SK-N-SH (cell line): ENCODE data around the gene CCDC102B. TPM values are rescaled to one million over a fixed set of nuclear protein-coding genes. Genes with fewer than 3 reads are reported as not detected.

Experiments used
- CTCF ChIA-PET: fragments of 300-600, 350-600 bp; formaldehyde crosslinking; extraction: SDS; loops from one replicate; lab custom pipeline; 2021; lab: Yijun Ruan, JAX
- POLR2A ChIA-PET: fragments of 350-600 bp; sonication (Branson Sonifier 250); formaldehyde crosslinking; extraction: SDS; loops from one replicate; lab custom pipeline; 2020; ENCODE audit warnings: antibody characterized with exemption, inconsistent platforms; lab: Yijun Ruan, JAX
- DNase-seq: peaks from one replicate; pipeline ENCODE4 v3.0.0; 2012
- H2AFZ ChIP-seq: fragments of 200-600 bp; sonication (generic); 2 replicates; pipeline ENCODE4 v1.8.1; 2016; ENCODE audit warnings: antibody characterized with exemption, mild to moderate bottlenecking, low read depth
- H3F3A ChIP-seq: fragments of 200-600 bp; sonication (generic); replicated peaks from 2 replicates; pipeline ENCODE3; 2016; ENCODE audit warnings: antibody characterized with exemption, mild to moderate bottlenecking; ENCODE audit not compliant: insufficient read depth
- H3K27ac ChIP-seq, 2 experiments: fragments of 200-500 bp in 1 of 2; fragments of 200-600 bp in 1 of 2; sonication (Bioruptor generic) in 1 of 2; sonication (generic), shearing (Covaris generic) in 1 of 2; 2 replicates each; pipeline versions ENCODE4 v1.5.1 to v1.6.1; 2014 to 2016; ENCODE audit warnings: low read depth in 2 of 2, inconsistent platforms in 1 of 2, low read length in 1 of 2, mild to moderate bottlenecking in 1 of 2, mixed read lengths in 1 of 2
- H3K27me3 ChIP-seq: fragments of 200-600 bp; sonication (generic), shearing (Covaris generic); 2 replicates; pipeline ENCODE4 v1.6.1; 2016; ENCODE audit warnings: mixed run types; ENCODE audit not compliant: insufficient read depth
- H3K36me3 ChIP-seq, 2 experiments: fragments of 200-500 bp in 1 of 2; fragments of 200-600 bp in 1 of 2; sonication (Bioruptor generic) in 1 of 2; sonication (generic) in 1 of 2; replicated peaks in 1 of 2; 2 replicates each; pipeline versions ENCODE3 to v1.5.1; 2014 to 2016; ENCODE audit warnings: low read length in 1 of 2, mild to moderate bottlenecking in 1 of 2; ENCODE audit not compliant: insufficient read depth in 2 of 2, control insufficient read depth in 1 of 2
- H3K4me1 ChIP-seq, 2 experiments: fragments of 200-500 bp in 1 of 2; fragments of 200-600 bp in 1 of 2; sonication (Bioruptor generic) in 1 of 2; sonication (generic), shearing (Covaris generic) in 1 of 2; 2 replicates each; pipeline versions ENCODE4 v1.5.1 to v1.6.1; 2014 to 2016; ENCODE audit warnings: low read depth in 1 of 2, low read length in 1 of 2, mixed run types in 1 of 2; ENCODE audit not compliant: insufficient read depth in 2 of 2, control insufficient read depth in 1 of 2
- H3K4me2 ChIP-seq: fragments of 200-600 bp; sonication (generic), shearing (Covaris generic); 2 replicates; pipeline ENCODE4 v1.6.1; 2017; ENCODE audit warnings: mixed run types
- H3K4me3 ChIP-seq, 2 experiments: fragments of 200-500 bp in 1 of 2; fragments of 200-600 bp in 1 of 2; sonication (Bioruptor generic) in 1 of 2; sonication (generic), shearing (Covaris generic) in 1 of 2; 2 replicates each; pipeline versions ENCODE4 v1.5.1 to v1.8.1; 2014 to 2016; ENCODE audit warnings: low read depth in 2 of 2, inconsistent platforms in 1 of 2, low read length in 1 of 2, mild to moderate bottlenecking in 1 of 2, mixed read lengths in 1 of 2, moderate library complexity in 1 of 2
- H3K79me2 ChIP-seq: fragments of 200-600 bp; sonication (generic); 2 replicates; pipeline ENCODE4 v1.8.1; 2017; ENCODE audit warnings: mild to moderate bottlenecking; ENCODE audit not compliant: insufficient read depth
- H3K9ac ChIP-seq: fragments of 200-600 bp; sonication (generic); 2 replicates; pipeline ENCODE4 v1.6.1; 2017; ENCODE audit warnings: mixed run types
- H3K9me2 ChIP-seq: fragments of 200-600 bp; sonication (generic); 2 replicates; pipeline ENCODE4 v1.6.1; 2017; ENCODE audit warnings: mixed run types
- H3K9me3 ChIP-seq: fragments of 200-600 bp; sonication (generic); 2 replicates; pipeline ENCODE4 v1.6.1; 2017; ENCODE audit warnings: mixed run types, mild to moderate bottlenecking, moderate library complexity
- H4K20me1 ChIP-seq: fragments of 200-600 bp; sonication (generic); 2 replicates; pipeline ENCODE4 v1.6.1; 2017; ENCODE audit warnings: mild to moderate bottlenecking, mixed run types; ENCODE audit not compliant: insufficient read depth
- EP300 ChIP-seq, 2 experiments: IDR thresholded peaks; 2 replicates each; pipeline versions ENCODE4 v1.4.0 to v1.6.1; 2012; ENCODE audit warnings: borderline replicate concordance in 1 of 2, low read depth in 1 of 2, low read length in 1 of 2
- GABPA ChIP-seq: IDR thresholded peaks from 2 replicates; pipeline ENCODE4 v1.4.0; 2012; ENCODE audit warnings: low read depth, mild to moderate bottlenecking
- IRF3 ChIP-seq: fragments of 150-350 bp; IDR thresholded peaks from 2 replicates; pipeline ENCODE4 v1.6.1; 2016; ENCODE audit warnings: mild to moderate bottlenecking, low read depth, low read length
- MXI1 ChIP-seq: IDR thresholded peaks from 2 replicates; pipeline ENCODE4 v1.6.1; 2012; ENCODE audit warnings: mild to moderate bottlenecking, low read depth, low read length, improper control_type of control experiment
- NRF1 ChIP-seq: IDR thresholded peaks from 2 replicates; pipeline ENCODE4 v1.6.1; 2012; ENCODE audit warnings: low read depth, mild to moderate bottlenecking, low read length
- RAD21 ChIP-seq: IDR thresholded peaks from 2 replicates; pipeline ENCODE4 v1.6.1; 2012; ENCODE audit warnings: mild to moderate bottlenecking, low read length
- RCOR1 ChIP-seq: fragments of 150-350 bp; IDR thresholded peaks from 2 replicates; pipeline ENCODE4 v1.6.1; 2017; ENCODE audit warnings: antibody characterized with exemption, low read length
- RXRA ChIP-seq: IDR thresholded peaks from 2 replicates; pipeline ENCODE4 v1.4.0; 2012; ENCODE audit warnings: low read depth, mild to moderate bottlenecking, borderline replicate concordance
- SMC3 ChIP-seq: IDR thresholded peaks from 2 replicates; pipeline ENCODE4 v1.6.1; 2012; ENCODE audit warnings: low read depth, low read length, improper control_type of control experiment
- USF1 ChIP-seq: IDR thresholded peaks from 2 replicates; pipeline ENCODE4 v1.4.0; 2012; ENCODE audit warnings: low read depth, borderline replicate concordance
- USF2 ChIP-seq: fragments of 150-350 bp; IDR thresholded peaks from 2 replicates; pipeline ENCODE4 v1.6.1; 2017; ENCODE audit warnings: antibody characterized with exemption, low read length, low read depth, borderline replicate concordance
- ZBTB33 ChIP-seq: IDR thresholded peaks from 2 replicates; pipeline ENCODE4 v1.4.0; 2012; ENCODE audit warnings: low read depth, borderline replicate concordance
- WGBS: methylation state at CpG from one replicate; pipeline ENCODE4 v1.1.6; 2017; ENCODE audit warnings: low lambda C conversion rate; 5-methylcytosine and 5-hydroxymethylcytosine counted together
- polyA plus RNA-seq, 3 experiments: library from polyadenylated mRNA; depleted of rRNA; stranded (reverse); fragments of >200 nt; gene quantifications; 2 replicates each; pipeline ENCODE4 v1.2.3, GENCODE V29; 2012

CCDC102B gene
- polyA plus RNA-seq, 1 of the 3 experiments (the other 2 are of a cell fraction), result 2.0 TPM

- no peaks in the 10 kb centered on the region for H3K36me3 ChIP-seq
- H4K20me1 ChIP-seq, result no peaks in the 10 kb centered on the region
- WGBS, result 61% methylated on average over 4 of the region's 4 CpGs
- DNase-seq, result no peak
- no peak overlapping the region for H3K9ac ChIP-seq
- no peak overlapping the region for H3K27ac ChIP-seq
- no peaks in the 10 kb centered on the region for H3K9me2 ChIP-seq
- peaks cover 0 to 7% of the 10 kb centered on the region in 2 experiments; a peak in 1 of 4 replicates for H3K4me1 ChIP-seq
- no peaks in the 10 kb centered on the region for H3K9me3 ChIP-seq
- no peak overlapping the region for H2AFZ ChIP-seq
- H3K4me3 ChIP-seq, result no peak overlapping the region
- CTCF ChIA-PET, result interaction anchor here (1.3 to 1.4 kb wide), 2 partner anchors 12 to 30 kb away, joined by 3 read pairs; no protein-coding TSS in a partner anchor
- peaks cover 3% of the 10 kb centered on the region for H3F3A ChIP-seq
- no peaks in the 10 kb centered on the region for H3K79me2 ChIP-seq
- TF ChIP-seq USF1, result no peak
- TF ChIP-seq USF2, result no peak
- no peak for TF ChIP-seq NRF1
- no peak for TF ChIP-seq GABPA
- TF ChIP-seq RXRA, result no peak
- TF ChIP-seq EP300 (IDR thresholded peaks at IDR 0.05; ENCODE audit: borderline replicate concordance in 1 of 2, low read depth in 1 of 2, low read length in 1 of 2), result no peak
- no peaks in the 10 kb centered on the region for H3K27me3 ChIP-seq
- H3K4me2 ChIP-seq, result no peak overlapping the region
- POLR2A ChIA-PET, result no interaction called here
Observed at GRCh38 chr18:68995675-68996074, 197.8 kb downstream of the CCDC102B start.

- 54% methylated on average over 3 of the region's 3 CpGs for WGBS
Observed at GRCh38 chr18:68997845-68998244, 200.0 kb downstream of the CCDC102B start.

More at GRCh38 chr18:68997845-68998244, 200.0 kb downstream of the CCDC102B start:
- CTCF ChIA-PET, result interaction anchor here (1.2 to 1.6 kb wide), 2 partner anchors 10 to 1020 kb away, joined by 4 read pairs; no protein-coding TSS in a partner anchor
- Histone ChIP-seq H3K4me3 (no peak overlapping the region), H3K4me2 (no peak overlapping the region), H4K20me1 (no peaks in the 10 kb centered on the region), H3K9me2 (no peaks in the 10 kb centered on the region), H3K4me1 (peaks cover 0 to 3% of the 10 kb centered on the region in 2 experiments; a peak in 1 of 4 replicates), H3K36me3 (no peaks in the 10 kb centered on the region), H3F3A (no peaks in the 10 kb centered on the region), H3K9me3 (no peaks in the 10 kb centered on the region), H3K27me3 (no peaks in the 10 kb centered on the region), H3K79me2 (no peaks in the 10 kb centered on the region), H3K9ac (no peak overlapping the region), H2AFZ (no peak overlapping the region), H3K27ac (no peak overlapping the region)
- POLR2A ChIA-PET, result no interaction called here
- TF ChIP-seq RCOR1 (no peak), ZBTB33 (no peak), SMC3 (no peak), USF1 (no peak), RXRA (no peak), IRF3 (no peak), MXI1 (no peak), RAD21 (no peak)
- DNase-seq, result no peak
